Measurements from ENCODE around the gene SEC16B.
"Not testable (repeated sequence)": the region's sequence is repeated elsewhere in the genome, so short reads cannot be mapped to it uniquely, and the experiment has no call there.

SEC16B gene, protein sequence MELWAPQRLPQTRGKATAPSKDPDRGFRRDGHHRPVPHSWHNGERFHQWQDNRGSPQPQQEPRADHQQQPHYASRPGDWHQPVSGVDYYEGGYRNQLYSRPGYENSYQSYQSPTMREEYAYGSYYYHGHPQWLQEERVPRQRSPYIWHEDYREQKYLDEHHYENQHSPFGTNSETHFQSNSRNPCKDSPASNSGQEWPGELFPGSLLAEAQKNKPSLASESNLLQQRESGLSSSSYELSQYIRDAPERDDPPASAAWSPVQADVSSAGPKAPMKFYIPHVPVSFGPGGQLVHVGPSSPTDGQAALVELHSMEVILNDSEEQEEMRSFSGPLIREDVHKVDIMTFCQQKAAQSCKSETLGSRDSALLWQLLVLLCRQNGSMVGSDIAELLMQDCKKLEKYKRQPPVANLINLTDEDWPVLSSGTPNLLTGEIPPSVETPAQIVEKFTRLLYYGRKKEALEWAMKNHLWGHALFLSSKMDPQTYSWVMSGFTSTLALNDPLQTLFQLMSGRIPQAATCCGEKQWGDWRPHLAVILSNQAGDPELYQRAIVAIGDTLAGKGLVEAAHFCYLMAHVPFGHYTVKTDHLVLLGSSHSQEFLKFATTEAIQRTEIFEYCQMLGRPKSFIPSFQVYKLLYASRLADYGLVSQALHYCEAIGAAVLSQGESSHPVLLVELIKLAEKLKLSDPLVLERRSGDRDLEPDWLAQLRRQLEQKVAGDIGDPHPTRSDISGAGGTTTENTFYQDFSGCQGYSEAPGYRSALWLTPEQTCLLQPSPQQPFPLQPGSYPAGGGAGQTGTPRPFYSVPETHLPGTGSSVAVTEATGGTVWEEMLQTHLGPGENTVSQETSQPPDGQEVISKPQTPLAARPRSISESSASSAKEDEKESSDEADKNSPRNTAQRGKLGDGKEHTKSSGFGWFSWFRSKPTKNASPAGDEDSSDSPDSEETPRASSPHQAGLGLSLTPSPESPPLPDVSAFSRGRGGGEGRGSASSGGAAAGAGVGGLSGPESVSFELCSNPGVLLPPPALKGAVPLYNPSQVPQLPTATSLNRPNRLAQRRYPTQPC

DNA sequence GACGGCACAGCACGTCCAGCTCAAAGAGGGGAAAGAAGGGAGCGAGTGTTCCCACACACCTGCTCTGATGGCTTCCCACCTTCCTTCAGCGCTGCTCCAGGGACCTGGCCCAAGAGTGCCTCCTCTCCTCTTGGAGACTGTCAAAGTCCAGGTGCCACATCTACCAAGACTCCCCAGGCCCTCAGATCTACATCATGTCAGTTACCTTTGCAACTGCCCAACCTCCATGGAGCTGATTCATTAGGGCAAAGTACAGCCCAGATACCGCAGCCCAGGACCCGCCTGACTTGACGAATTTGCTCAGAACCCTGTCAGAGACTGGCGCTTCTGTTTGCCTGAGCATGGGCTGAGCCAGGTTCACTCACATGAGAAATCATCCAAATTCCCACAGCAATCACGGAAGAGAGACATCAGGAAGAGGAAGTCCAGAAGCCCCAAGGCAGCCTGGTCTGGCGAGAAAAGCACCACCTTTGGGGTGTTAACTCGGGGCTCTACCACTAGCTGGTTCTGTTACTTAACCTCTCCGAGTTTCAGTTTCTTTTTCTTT is at the start of gene SEC16B:
TSS of gene SEC16B (minus strand) at position 234 of the 547 bp plus-strand sequence. CDS start 2,077 bp downstream, outside the sequence.
- DNase-seq (ENCODE audit: low spot score), result peak; percentile 56

DNA sequence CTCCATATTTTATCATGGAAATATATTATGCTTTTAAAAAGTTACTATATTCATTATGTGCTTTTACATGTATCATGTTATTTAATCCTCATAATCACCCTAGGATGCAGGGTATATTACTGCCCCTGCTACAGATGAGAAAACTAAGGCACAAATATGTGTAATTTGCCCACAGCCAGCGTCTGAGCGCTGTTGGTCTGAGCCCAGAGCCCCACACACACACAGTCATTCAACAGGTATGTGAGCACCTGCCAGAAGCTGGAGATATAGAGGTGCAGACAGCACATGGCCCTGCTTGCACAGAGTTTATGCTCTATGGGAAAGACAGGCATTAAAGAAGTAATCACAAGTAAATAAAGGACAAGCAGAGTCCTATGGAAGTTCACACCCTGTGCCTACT is 49.8 kb upstream of the SEC16B start:
- DNase-seq (ENCODE audit: low spot score), result no peak

DNA sequence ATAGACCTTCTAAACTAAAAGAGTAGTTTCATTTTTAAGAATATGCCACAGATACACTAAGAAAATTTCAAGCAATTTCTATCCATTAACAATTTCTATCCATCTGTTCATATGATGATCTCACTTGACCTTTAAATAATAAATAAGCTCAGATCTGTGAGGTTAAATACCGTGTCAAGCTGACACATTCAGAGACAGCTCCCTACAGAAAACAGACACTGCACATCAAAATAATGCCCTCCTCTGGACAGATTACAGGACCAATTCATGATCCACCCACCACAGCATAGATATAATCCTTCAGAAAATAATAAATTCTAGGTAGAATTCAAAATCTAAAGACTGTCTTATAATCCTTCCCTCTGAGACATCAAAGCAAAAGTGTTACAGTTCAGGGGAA is 49.4 kb upstream of the SEC16B start:
- DNase-seq (ENCODE audit: low spot score), result no peak

DNA sequence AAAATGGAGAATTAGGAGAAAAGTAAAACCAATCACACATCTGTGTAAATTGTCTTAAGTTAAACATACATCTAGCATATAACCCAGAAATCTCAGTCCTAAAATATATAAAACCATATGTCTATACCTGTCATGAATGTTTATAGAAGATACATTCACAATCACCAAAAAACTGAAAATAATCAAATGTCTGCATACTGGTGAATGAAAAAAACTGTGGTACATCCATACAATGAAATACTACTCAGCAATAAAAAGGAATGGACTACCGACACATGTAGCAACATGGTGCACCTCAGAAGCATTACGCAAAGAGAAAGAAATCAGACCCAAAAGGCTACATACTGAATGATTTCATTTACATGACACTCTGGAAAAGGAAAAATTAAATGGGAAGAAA is 47.7 kb upstream of the SEC16B start:
- DNase-seq (ENCODE audit: low spot score), result no peak

DNA sequence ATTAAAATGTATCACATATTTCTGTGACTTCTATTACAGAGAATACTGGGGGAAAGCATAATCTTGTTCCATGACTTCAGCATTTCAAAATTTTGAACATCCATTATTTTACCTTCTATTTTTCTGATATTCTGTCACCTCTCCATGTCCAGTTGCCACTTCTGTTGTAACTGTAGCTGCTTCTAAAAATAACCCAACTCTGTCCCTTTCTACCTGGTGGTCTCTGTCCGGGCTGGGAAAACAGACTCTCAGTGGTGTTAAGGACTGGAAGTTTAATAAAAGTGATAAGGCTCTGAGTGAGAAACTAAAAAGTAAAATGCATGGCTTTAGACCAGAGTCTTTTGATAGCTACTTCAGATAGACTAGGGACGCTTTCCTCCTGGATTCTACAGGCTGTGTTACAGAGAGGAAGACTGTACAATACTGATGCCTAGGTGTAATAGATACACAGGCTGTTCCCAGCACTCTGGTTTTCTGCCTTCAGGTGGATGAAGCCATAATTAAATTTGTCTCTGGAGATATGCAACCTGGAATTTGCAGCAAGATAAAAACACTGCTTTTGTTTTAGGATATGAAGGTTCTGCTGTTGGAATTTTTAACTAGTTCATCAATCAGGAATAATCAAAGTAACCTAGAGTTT is 42.1 kb upstream of the SEC16B start:
- DNase-seq (ENCODE audit: low spot score), result no peak

DNA sequence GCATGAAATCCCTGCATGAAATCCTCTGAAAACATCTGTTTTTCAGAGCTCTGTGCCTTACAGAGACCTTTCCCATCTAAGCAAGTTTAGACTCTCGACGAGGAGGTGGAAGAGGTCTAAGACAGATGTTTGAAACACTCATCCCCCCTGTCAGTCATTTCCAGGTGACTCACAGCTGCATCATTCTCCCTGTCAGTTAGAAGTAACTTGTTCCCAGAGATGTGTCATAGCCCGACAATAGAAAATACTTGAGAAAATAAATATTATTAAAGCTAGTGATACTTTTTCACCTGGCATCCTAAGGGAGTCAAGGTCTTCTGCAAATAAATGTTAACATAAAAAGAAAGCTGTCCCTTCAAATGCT is 41.6 kb upstream of the SEC16B start:
- DNase-seq (ENCODE audit: low spot score), result peak; percentile 47

DNA sequence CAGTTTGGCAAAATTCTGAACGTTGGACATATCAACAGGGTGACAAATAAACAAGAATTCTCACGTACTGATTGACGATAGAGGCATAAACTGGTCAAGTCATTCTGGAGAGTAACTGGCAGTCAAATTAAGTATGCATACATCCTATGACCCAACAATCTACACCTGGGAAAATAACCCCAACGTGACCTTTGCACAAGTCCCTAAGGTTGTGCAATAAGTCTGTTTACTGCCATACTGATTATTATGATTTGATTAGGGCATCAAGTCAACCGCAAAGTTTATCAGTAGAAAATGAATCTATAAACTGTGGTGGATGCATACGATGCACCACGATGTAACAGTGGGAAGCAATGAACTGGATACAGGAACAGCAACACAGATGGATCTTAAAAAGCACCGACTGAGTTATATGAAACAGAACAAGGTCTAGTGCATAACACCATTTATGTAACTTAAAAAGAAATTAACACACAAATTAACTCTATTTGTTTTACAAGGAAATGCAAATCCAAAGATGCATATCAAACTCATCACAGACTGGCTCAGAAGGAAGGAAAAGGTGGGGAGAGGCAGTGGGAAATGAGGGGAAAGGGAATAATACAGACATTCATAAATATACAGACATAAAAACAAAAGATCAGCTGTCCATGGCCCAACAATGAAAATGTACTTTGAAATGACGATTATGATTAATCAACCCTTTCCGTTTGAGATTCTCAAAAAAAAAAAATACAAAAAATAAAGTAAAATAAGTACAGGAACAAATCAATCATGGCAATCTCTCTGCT is 41.0 kb upstream of the SEC16B start:
- DNase-seq (ENCODE audit: low spot score), result no peak

DNA sequence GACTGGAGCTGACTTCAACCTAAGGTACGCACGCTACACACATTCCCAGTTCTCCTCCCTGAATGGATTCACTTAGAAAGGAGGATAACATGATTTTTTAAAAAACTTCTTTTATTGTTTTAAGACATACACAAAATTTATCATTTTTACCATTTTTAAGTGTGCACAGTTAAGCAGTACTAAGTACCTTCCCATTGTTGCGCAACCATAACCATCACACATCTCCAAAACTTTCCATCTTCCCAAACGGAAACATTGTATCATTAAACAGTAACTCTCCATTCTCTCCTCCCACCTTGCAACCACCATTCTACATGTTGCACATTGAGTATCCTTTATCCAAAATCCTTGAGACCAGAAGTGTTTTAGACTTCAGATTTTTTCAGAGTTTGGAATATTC is 36.2 kb upstream of the SEC16B start:
- no peak for DNase-seq (ENCODE audit: low spot score)

DNA sequence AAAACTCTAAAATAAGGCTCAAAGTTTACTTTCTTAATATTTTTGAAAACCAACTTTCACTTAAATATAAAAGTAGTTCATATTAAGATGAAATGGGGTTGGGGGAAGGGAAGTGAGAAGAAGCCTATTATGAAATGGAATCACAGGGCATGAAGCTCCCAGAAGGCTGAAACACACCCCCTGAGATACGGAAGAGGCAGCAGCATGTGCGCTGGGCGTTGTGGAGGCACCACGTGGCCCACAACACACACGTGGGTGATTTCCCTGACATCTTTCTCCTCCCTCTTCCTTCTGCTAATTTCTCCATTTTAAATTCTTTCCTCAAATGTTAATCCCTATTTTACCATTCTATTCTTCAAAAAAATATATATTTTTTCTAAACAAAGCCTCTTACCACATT is 35.6 kb upstream of the SEC16B start:
- DNase-seq (ENCODE audit: low spot score), result no peak

DNA sequence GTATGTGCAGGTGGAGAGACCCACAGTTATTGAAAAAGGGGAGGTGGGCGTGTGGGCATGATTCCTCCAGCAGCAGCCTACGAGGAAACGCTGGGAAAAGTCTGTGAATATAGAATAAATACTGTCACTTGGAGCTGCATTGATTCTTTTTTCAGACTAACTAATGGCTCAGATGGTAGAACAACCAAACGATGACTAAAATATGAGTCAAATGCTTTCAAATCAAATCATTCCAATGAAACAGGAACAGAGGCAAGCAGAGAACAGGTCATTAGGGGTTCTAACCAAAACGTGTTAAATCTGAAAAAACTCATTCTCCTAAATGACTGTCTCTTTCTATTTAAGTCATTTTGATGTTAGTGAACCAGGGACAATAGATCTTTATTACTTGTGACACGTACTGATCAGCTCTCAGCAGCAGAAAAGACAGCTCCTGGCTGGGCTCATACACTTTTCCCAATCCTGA is 35.1 kb upstream of the SEC16B start:
- no peak for DNase-seq (ENCODE audit: low spot score)

DNA sequence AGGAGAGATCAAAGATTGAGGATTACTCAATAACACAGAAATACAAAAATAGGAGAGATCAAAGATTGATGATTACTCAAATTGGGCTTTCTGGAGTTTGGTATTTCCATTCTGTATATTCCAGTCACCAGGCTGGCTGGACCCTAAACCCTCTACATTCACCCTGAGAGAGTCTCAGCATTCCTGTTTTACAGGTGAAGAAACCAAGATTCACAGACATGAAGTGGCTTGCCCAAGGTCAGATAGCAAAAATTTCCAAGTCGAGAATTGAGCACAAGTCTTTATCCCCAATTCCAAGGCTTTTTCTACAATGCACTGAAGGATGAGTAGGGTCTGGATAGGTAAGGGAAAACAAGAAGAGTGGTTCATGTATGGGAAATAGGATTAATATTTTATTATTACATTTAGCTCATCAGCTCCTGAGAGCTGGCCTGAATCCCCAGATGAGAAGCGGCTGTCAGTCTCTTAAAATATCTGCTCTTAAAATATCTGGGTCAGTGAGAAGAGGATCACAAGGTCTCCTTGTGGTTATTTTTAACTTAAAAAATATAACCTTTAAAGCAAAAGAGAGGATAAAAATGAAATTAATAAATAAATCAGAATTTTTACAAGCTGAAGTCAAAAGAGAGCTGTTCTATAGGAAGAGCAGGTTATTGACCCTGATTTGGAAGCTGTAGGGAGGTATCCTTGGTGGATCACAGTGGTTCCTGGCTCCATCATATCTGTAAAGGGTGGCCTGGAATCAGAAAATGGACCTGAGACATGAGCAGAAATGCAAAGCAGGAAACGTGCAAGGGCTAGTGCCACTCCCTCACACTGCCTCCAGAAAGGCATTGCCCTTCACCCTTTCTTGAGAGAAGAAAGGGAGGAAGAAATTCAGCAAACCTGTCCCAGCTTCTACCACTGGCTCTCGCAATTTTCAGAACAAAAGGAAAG is 29.1 kb upstream of the SEC16B start:
- DNase-seq (ENCODE audit: low spot score), result no peak

DNA sequence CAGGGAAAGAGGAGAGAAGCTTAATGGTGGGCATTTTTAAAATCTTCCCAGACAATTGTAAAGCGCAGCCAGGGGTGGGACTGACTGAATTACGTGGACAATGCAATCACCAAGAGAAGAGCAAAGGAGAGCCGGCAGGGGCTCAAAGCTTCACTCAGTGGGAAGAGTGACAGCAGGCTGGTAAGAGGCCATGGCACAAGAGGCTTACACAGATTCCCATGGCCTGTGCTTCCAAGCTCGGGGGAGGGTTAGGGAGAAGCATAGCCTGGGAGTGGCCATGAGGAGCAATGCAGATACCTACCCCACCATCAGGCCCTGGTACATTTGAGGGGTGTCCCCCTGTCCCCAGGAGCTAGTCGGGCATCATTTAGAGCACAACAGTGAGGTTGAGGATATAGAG is 27.1 kb upstream of the SEC16B start:
- no peak for DNase-seq (ENCODE audit: low spot score)

DNA sequence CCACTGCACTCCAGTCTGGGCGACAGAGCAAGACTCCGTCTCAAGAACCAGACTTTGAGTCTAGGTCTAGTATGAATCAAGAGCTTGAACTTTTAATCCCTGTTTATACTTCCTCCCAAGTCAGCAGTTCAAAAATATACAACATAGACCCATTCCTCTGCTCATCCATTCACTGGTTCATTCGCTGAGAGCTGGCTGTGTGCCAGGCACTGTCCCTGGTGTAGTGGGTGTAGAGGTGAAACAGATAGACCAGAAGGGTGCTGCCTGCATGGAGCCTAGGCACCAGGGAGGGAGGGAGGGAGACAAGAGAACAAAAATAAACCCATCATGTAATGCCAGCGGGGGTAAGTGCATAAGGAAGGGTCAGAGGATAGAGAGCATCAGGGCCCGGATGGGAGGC is 25.5 kb upstream of the SEC16B start:
- no peak for DNase-seq (ENCODE audit: low spot score)

DNA sequence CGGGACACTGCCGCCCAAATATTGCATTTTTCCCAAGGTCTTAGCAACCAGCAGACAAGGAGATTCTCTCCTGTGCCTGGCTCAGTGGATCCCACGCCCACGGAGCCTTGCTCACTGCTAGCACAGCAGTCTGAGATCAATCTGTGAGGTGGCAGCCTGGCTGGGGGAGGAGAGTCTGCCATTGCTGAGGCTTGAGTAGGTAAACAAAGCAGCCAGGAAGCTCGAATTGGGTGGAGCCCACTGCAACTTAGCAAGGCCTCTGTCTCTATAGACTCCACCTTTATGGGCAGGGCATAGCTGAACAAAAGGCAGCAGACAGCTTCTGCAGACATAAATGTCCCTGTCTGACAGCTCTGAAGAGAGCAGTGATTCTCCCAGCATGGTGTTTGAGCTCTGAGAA is 16.4 kb upstream of the SEC16B start:
- not testable (repeated sequence) for DNase-seq (ENCODE audit: low spot score)

DNA sequence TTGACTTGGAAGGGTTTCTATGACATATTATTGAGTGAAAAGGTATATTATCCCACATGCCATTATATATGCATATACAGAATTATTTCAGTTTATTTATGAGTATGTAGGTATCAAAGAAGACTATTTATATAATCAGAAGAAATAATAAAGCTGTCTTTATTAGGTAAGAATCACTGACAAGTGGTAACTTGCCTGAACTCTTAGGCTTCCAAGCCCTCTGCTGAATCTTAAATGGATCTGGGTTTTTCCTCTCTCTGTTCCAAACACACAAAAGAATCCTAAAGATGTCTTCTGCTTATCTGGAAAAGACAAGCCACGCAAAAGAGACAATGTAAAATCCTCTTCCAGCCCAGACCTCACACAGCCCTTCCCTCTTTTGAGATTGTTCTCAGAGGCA is 14.9 kb upstream of the SEC16B start:
- DNase-seq (ENCODE audit: low spot score), result no peak

DNA sequence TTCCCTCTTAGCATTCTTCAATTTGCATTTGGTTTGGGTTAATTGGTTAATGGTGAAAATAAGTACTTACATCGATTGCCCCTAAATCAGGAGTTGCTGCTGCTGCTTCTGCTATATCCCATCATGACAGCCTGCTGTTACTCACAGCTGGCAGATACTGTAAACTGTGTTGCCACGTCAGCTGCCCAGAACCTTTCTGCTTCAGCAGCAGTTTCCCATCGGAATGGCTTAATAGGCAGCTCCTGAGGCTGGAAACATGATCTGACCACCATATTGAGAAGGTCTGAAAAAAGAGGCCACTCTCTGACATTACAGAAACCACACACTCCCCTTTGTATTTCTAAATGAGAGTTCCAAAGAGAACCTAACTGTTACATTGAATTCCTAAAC is 14.3 kb upstream of the SEC16B start:
- no peak for DNase-seq (ENCODE audit: low spot score)

DNA sequence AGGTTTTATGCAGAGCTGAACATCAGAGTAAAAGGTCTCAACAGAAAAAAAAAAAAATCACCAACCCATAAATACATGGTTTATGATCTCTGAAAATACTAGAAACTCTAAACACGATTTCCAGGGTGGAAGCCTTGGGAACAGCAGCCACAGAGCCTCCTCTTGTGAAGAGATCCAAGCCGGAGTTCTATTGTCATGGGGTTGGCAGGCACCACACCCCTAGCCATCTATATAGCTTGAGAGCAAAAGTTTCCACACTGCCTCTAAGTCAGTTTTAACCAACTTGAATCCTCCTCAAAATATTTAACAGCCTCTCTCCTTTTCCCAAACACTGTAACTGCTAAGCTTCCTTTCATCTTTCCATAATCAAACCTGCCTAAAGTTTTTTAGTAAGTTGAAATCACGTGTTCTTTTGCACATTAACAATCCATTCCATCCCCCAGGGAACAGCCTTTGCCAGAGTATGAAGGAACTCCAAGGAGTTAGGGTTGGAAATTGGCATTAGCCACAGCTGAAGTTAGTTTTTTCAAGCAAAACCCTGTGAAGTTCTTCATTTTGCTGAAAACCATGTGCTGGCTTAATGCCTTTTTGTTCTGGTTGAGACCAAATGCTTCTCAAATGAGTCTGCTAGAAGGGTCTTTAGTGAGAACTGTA is 13.8 kb upstream of the SEC16B start:
- no peak for DNase-seq (ENCODE audit: low spot score)

DNA sequence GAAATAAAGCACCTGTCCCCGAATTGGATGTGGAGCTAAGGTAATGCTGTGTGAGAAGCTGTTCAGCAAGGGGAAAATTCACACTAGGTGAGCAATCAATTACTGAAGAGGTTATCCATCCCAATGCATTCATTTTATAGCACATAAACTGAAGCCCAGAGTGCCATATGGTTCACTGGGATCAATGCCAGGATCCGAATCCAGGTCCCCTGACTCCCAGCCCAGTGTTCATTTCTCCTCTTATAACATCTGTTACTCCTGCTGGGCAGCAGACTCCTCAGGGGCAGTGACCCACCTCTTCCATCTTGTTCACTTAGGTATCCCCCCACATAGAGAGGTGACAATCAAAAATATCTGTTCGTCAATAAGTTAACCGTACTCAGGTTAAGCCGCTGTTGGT is 13.2 kb upstream of the SEC16B start:
- DNase-seq (ENCODE audit: low spot score), result no peak

DNA sequence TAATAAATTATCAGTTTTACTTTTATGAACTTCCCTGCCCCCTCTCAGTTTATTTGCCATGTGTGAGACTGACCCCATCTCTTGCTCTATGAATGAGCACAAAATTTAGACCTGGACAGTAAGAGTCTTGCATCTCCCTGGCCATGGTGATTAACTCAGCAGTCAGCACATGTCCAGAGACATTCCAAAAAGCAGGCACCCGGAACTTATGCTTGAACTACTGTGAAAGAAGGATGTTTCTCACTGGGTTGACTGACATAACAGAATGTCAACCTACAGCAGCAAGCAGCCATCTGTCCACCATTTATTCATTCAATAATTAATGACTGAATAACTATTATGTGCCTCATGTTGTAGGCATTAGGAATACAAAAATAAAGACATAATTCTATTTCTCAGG is 11.3 kb upstream of the SEC16B start:
- DNase-seq (ENCODE audit: low spot score), result no peak

DNA sequence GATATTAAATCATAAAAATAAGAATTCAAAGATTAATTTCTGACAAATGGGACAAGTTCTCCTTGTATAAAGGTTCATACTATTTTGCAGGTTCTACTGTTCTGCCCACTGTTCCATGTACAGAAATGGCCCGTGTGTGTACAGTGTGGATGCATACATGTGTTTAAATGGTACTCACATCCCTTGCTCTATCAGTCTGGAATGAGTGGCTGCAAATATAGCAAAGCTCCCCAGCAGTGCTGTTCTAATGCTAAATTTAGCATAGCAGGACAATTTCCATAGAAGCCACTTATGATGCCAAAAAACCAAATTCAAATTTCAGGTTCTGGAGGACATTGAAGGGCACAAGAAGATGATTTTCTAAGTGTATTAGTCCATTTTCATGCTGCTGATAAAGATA is 9.4 kb upstream of the SEC16B start:
- DNase-seq (ENCODE audit: low spot score), result no peak

Data from SW480 (cell line).